ENCODE data around the gene TMBIM6.

The TMBIM6 gene

DNA sequence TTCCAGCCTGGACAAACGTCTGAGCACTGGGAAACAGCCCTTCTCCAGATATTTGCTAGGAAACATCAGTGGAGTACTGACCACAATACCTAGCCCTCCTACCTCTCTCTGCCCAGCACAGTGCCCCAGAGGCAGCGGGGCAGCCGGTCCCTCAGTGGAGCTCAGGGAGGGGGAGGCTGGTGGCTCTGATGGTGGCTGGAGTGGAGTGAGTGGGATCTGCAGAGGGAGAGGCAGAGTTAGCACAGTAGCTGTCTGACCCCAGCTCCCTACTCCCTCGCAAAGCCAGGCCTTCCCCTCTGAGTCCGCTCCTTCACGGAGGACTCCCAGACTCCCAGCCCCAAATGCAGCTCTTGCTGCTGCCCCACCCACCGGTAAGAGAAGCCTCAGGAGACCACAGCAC, 56.9 kb downstream of the TMBIM6 start:
- no peak for DNase-seq (ENCODE audit: low read depth)

GRCh38 chr12:49798934-49799333, 57.6 kb downstream of the TMBIM6 start:
- DNase-seq (ENCODE audit: low read depth), result no peak

DNA sequence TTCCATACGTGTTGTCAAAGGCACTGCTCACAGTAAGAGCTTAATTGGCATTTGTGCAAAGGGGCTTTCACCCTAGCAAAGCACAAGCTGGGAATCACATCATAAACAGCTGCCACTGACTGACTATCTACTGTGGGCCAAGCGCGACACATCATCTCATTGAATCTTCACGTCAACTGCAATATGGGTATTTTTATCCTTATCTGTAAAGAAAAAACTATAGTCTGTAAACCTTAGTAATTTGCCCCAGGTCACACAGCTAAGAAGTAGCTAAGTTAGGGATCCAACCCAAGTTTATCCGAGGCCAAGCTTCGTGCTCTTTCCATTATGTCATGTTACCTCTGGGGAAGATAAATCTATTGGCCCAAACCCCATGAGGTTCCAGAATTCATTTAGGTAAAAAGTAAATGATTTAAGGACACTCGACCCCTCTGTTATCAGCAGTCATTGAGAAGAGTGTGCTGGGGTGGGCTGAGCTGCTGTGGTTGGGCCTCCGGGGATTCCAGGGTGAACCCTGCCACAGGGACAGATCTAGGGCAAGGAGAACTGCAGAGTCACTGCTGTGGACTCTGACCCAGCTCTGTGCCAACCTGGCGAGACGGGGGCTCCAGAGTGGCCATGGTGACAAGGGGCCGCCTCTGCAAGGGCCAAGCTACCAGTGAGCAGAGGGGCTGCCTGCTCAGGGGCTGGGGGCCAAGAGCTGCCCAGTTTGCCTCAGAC, 59.2 kb downstream of the TMBIM6 start:
- no peak for DNase-seq (ENCODE audit: low read depth)

DNA sequence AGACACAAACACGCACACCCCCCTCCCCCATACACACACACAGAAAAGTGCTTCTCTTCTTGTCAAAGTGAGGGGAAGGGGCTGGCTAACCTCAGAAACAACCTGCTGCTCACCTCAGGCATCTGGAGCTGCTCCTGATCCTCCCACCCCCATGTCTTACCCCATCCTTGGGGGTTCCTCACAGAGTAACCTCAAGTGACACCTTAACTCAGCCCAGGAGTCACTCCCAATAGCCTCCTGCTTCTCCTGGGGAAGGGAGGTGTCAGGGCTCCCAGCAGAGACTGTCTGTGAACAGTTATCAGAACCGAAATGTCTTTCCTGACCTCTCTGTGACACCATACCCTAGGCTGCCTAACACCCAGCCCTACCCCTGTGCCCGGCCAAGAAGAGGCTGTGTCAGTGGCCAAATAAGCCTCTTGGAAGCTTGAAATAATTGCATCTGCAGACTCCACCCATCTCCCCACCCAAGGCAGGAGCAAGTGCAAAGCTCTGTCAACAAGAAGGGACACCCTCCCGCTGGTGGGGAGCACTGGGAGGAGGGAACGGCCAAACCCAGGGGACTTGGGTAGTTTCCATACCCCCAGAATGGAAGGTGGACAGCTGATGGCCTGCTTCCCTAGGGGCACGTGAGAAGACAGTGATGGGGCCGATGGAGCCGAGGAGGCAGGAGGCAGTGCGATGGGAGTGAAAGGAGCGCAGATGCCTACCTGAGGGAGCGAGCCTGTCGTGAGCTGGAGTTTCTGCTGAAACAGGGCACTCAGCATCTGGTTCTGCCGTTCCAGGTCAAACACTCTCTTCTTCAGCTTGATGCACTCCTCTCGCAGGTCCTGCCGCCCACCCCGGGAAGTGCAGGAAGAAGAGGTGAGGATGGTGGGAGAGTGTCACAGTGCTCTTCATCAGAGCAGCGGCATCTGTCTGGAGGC, 60.0 kb downstream of the TMBIM6 start:
- no peak for DNase-seq (ENCODE audit: low read depth)

GRCh38 chr12:49803693-49804450, 62.5 kb downstream of the TMBIM6 start:
- no peak for DNase-seq (ENCODE audit: low read depth)

DNA sequence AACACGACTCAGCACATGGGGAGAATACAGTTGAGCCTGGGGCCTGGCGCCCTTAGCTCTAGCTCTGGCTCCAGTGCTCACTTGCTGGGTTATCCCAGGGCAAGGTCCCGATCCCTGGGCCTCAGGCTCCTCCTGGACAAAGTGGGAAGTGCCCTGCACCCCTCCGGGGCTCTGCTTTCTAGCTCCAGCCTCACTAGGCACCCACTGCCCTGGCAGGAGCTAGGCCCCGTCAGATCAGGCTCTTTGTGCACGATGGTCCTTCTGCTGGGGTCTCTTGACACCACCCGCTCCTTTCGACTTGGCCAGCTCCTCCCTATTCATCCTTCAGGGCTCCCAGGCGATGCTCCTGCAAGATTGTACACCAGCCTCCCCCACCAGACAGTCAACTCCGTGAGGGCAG, 63.5 kb downstream of the TMBIM6 start:
- DNase-seq (ENCODE audit: low read depth), result no peak

DNA sequence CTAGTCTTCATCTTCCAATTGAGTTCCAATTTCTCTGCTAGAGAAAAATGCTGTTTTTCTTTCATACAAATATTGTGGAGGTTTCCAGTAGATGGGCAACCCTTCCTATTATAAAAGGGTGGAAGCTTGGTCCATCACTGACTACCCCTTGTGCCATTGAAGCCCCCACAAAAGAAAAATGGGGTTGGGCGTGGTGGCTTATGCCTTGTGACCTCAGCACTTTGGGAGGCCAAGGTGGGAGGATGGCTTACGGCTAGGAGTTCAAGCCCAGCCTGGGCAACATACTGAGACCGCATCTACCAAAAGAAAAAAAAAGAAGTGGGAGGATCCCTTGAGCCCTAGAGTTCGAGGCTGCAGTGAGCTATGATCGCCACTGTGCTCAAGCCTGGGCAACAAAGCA, 64.1 kb downstream of the TMBIM6 start:
- DNase-seq (ENCODE audit: low read depth), result no peak

- DNase-seq (ENCODE audit: low read depth), result no peak
Measured at GRCh38 chr12:49806321-49806813, 65.0 kb downstream of the TMBIM6 start.

DNA sequence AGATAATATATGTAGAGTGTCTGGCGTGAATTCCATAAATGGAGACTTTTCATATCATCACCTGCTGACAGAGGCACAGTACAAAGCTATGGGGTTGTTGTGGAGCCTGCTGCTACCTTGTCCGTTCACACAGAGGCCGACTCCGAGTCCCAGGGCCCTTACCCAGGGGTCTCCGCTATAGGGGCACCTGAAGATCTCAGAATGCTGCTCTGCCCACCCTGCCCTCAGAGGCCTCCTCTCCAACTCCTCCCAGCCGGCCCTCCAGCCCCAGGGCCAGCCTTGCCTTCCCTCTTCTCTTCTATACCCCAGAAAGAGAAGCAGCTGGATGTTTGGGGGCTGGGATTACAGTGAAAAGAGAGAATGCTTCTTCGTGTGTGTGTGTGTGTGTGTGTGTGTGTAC, 65.5 kb downstream of the TMBIM6 start:
- DNase-seq (ENCODE audit: low read depth), result no peak

DNA sequence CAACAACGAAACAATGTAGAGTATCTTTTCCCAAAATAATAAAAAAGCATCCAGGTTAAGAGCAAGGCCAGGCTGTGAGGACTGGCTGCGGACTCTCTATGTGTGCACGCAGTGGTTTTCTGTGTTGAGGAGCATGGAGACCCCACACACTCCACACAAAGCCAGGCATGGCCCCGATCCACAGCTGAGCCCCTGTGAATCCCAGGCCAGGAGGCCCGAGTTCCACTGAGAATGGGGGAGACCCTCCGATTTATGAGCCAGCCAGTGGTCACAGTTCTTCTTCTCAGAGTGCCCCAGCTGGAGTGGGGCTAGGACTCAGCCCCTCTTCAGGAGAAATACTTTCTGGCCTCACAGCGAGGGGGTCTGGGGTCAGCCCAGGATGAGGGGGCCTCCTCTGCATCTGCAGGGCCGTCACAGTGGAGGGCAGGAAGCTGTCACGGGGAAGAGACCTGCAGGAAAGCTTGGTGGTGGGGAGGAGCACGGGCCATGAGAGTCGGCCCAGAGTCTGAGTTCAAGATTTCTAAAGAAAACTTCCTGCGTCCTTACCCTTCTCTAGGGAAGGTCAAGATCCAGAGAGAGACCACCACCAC, 66.7 kb downstream of the TMBIM6 start:
- no peak for DNase-seq (ENCODE audit: low read depth)

DNA sequence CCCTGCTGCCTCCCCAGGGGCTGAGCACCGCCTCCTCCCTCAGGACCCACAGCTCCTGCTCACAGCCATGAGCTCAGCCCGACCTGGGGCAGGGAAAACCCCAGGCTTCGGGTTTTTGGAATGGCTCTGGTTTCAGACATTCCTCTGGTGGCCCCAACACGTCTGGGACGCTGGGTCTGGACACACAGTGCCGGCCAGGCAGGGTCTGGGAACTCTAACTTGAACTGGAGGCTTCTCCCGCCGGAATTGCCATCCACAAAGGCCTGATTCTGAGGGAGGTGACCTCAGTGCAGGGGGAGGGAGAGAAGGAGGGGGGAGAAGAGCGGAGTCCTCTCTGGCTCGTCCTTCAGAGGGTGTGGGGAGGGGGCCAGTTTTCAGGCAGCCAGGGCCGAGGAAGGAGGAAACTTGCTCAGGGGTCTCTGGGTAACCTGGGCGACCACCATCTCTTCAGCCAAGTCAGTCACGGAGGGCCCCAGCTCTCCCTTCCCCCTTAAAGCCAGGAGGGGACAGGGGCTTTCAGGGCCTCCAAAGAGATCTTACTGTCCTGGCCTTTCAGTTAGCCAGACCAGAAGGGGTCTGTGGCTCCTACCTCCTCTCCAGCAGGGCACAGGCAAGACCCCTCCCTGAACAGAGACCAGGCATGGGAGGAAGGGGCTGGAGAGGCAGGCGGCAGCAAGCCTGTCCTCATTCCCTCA, 67.5 kb downstream of the TMBIM6 start:
- DNase-seq (ENCODE audit: low read depth), result no peak

GRCh38 chr12:49809381-49809905, 68.1 kb downstream of the TMBIM6 start:
- DNase-seq (ENCODE audit: low read depth), result no peak

DNA sequence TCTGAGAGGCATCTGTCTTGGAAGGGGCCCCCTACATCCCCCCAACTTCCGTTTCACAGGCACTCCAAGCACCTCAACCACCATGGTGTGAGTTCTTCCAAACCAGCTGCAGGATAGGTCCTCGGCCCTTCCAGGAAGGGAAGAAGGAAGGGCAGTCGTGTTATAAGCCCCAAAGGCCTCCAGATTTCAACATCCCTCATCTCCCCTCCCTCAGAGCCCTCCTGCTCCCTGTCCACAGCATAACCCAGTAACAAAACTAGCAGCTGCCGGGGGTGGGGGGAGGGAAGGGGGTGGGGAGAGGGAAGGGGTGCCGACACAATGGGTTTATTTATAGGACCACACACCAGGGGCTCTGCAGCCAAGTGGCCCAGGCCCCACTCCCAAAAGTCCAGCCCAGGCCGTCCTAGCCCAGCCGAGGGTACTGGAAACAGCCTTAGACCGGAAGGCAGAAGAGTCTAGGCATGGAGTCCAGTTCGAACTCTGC, 68.6 kb downstream of the TMBIM6 start:
- DNase-seq (ENCODE audit: low read depth), result no peak

DNA sequence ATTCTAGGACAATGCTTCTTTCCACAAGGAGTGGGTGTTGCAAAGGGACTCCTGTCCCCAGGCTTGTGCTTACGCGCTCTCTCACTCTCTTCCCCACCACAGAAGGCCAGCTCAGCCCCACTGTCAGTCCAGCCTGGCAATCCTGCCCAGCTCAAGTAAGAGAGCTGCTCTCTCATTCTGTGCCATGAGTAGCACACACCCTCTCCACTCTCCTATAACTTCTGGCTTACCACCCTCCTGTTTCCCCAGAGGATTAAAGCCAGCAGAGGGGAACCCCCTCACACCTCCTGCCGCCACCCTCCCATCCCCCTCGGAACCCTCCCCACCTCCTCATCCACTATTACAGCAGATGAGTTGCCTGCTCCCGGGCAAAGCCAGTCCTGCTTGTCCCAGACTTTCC, 69.8 kb downstream of the TMBIM6 start:
- no peak for DNase-seq (ENCODE audit: low read depth)

DNA sequence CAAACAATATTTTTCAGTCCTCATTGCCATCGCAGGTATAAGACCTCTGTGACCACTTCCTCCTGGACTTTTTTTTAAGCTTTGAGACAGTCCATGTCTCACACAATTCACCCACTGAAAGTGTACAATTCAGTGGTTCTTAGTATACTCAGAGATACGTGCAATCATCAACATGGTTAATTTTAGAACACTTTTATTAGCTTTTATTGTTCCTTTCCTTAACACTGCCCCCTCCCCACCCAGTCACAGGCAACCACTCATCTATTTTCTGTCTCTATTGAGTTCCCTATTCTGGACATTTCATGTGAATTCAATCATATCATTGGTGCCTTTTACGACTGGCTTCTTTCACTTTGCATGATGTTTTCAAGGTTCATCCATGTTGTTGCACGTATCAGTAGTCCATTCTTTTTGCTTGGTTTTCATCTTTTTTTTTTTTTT, 70.6 kb downstream of the TMBIM6 start:
- DNase-seq (ENCODE audit: low read depth), result no peak

DNA sequence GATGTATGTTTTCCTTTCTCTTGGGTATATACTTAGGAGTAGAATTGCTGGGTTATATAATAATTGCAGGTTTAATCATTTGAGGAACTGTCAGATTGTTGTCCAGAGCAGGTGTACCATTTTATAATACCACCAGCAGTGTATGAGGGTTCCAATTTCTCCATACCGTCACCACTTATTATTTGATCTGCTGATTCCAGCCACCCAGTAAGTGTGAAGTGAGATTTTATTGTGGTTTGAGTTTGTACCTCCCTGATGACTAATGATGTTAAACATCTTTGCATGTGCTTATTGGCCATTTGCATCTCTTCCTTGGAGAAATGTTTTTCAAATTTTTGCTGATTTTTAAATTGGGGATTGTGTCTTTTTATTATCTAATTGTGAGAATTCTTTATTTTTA, 71.8 kb downstream of the TMBIM6 start:
- DNase-seq (ENCODE audit: low read depth), result no peak

Measured in non-pigmented ciliary epithelial cell (primary cell).